VCaP (cell line): ENCODE data around the gene CRAT.

Source experiments
- H3K27ac ChIP-seq: fragments of 450-650 bp; 2 replicates; pipeline ENCODE4 v1.5.1; 2017
- CTCF ChIP-seq: fragments of 450-650 bp; conservative IDR thresholded peaks from 2 replicates; pipeline ENCODE4 v1.5.1; 2017; ENCODE audit warnings: mild to moderate bottlenecking, moderate library complexity

Gene CRAT

GRCh38 chr9:129107651-129108050 lies 2.9 kb downstream of the CRAT start:
- no peak for TF ChIP-seq CTCF
- peak overlapping the region; percentile 98 for H3K27ac ChIP-seq

GRCh38 chr9:129105857-129106694 lies 4.5 kb downstream of the CRAT start:
- TF ChIP-seq CTCF, result no peak
- H3K27ac ChIP-seq, result no peak overlapping the region

DNA sequence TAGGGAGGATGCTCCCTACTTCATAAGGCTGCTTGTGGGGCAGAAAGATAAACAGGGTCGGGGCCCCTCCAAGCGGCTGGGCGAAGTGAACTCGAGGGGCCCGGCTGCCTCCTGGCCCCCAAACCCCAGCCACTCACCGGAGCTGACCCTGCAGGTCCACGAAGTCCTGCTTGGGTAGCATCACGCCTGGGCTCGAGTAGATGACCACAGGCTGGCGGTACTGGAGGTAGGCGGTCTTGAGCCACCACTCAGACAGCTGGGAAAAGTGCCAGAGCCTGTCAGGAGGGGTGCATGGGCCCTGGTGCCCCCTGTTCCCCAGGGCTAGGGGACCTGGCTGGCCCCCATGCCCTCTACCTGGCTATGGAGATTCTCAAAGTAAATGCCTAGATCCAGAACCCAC lies 6.5 kb downstream of the CRAT start:
- H3K27ac ChIP-seq, result no peak overlapping the region

GRCh38 chr9:129103595-129103965 lies 7.0 kb downstream of the CRAT start:
- TF ChIP-seq CTCF, result no peak
- no peak overlapping the region for H3K27ac ChIP-seq

More for the DNA sequence above, 6.5 kb downstream of the CRAT start:
- TF ChIP-seq CTCF, result no peak

DNA sequence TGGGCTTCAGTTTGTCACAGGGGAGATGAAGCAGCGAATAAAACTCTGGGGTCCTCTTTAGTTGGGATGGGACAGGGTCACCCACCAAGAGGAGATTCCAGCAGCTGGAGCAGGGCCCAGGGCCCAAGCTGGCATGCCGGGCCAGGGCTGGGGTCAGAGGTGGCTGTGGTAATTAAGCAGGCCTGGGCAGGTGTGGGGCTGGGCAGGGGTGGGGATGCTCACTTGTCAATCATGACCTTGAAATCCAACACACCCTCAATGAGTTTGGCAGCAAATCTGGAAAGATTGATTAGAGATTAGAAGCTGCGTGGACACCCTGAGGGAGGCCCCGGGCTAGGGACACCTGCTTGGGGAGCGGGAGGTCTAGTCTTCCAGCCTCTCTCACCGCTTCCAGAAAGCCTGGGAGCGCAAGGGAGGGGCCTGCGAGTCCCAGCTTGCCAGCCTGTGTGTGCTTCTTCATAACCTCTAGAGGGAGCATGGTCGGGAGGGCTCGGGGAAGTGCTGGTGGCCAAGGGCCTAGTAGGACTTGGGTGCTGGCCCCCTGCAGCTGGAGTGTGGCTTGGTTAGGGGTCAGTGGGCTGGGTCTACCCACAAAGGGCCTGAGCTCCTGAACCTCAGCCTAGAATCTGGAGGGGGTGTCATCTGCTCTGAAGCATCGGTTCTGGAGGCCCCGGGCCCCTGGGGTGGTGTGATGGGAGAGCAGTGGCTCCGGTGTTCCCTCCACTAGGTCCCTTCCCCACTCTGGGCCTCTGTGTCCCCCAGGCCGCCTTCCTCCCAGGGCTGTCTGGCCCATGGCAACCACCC lies 7.6 kb downstream of the CRAT start:
- TF ChIP-seq CTCF, result peak; percentile 65
- H3K27ac ChIP-seq, result no peak overlapping the region

DNA sequence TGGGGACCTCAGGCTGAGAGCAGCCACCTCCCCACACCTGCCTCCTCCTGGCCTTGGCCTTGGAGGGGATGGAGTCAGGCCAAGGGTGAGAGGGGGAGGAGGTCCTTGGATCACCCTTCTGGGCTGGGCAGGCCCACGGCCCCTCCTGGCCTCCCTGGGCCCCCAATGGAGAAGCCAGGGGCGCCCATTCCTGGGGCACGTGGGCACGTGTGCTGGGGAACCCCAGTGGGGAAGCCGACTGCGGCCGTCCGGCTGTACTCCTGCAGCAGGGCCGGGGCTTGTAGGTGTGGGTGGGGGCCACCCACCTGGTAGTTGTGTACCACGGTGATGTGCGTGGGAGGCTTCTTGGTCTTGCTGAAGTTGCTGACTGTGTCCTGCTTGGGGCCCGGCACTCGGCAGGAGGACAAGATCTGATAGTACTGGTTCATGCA lies 8.5 kb downstream of the CRAT start:
- no peak overlapping the region for H3K27ac ChIP-seq
- no peak for TF ChIP-seq CTCF

- no peak for TF ChIP-seq CTCF
- H3K27ac ChIP-seq, result no peak overlapping the region
These were observed 9.3 kb downstream of the CRAT start for GRCh38 chr9:129101279-129101678.
